ENCODE results near the gene PRKACA.
A peak's percentile ranks its signal among the peaks of the same experiment; 100 is the strongest.

DNA sequence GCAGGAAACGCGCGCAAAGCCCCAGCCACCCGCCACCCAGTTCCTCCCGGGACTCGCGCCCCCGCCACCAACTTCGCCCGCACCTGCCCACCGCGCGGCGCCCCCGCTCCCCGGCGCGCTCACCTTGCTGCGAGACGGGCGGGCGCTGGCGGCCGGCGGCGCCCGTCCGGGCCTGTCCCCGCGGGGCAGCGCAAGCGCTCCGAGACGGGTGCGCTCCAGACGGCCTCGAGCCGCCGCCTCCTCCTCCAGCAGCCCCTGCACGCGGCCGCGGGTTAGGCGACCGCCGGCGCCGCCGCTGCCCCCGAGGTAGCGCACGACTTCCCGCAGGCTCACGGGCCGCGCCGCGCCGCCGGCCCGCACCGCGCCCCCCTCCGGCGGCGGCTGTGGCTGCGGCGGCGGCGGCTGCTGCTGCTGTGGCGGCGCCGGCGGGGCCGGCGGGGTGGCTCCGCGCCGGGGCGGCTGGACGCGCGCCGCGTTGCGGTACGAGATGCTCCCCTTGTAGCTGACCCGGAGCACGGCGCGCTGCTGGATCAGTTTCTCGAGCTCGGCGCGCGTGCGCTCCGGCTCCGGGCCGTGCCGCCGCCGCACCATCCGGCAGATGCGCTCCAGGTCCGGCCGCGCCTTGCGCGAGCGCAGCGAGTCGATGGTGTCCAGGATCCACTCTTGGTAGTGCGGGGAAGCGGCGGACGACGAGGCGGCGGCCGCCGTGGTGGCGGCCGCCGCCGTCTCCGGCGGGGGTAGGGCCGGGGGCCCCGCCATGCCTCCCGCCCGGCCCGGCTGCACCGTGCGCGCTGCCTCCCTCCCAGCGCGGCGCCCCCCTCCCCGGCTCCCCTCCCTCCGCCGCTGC is 27.7 kb downstream of the PRKACA start:
- TF ChIP-seq CTCF (IDR thresholded peaks at IDR 0.05) (peak; percentile 46; the same call in 1 of the 2 replicates), ZFX (IDR thresholded peaks at IDR 0.05; ENCODE audit: borderline replicate concordance) (no peak)

Measured in 22Rv1 (cell line).